Left cardiac atrium (tissue), 4 donors: ENCODE results near the gene PCDHGA8. TPM values are rescaled to one million over a fixed set of nuclear protein-coding genes. Genes with fewer than 3 reads are reported as not detected.
"Not testable (repeated sequence)": the region's sequence is repeated elsewhere in the genome, so short reads cannot be mapped to it uniquely, and the experiment has no call there.

Experiments
- ATAC-seq, 2 donors: fragments of 200-7000 bp; cut with Tn5 transposase; one replicate each; pipeline ENCODE4 v1.9.1; 2020; ENCODE audit warnings: mild to moderate bottlenecking in 2 of 2, moderate library complexity in 2 of 2
- DNase-seq: peaks from one replicate; pipeline ENCODE4 v3.0.0-alpha.2; 2020
- intact Hi-C, 2 donors: fragments of 100-400 bp; cut with DNase I; formaldehyde crosslinking; loops; one replicate each; pipeline versions ENCODE4 v1.14.1 to v1.15.1; 2022 to 2023
- total RNA-seq, 2 donors: library from RNA; stranded (reverse); fragmentation: NEBNext Ultra II Directional; extraction: Animal tissue kit (Norgen Biotek cat#: 25700); gene quantifications; one replicate each; pipeline ENCODE4 v1.2.1, GENCODE V29; 2021
- donor health status: DM: no; HTN: yes; CAD: no.
- donor health status: DM: no; HTN: yes; CAD: no; lungs with severe emphysema.
- donor health status: DM: yes; HTN: yes; CAD: no.
- donor health status: Dilated cardiomyopathy.

Gene PCDHGA8
- total RNA-seq, 2 donors from 2014 or later, result 2.9 to 3.7 TPM

DNA sequence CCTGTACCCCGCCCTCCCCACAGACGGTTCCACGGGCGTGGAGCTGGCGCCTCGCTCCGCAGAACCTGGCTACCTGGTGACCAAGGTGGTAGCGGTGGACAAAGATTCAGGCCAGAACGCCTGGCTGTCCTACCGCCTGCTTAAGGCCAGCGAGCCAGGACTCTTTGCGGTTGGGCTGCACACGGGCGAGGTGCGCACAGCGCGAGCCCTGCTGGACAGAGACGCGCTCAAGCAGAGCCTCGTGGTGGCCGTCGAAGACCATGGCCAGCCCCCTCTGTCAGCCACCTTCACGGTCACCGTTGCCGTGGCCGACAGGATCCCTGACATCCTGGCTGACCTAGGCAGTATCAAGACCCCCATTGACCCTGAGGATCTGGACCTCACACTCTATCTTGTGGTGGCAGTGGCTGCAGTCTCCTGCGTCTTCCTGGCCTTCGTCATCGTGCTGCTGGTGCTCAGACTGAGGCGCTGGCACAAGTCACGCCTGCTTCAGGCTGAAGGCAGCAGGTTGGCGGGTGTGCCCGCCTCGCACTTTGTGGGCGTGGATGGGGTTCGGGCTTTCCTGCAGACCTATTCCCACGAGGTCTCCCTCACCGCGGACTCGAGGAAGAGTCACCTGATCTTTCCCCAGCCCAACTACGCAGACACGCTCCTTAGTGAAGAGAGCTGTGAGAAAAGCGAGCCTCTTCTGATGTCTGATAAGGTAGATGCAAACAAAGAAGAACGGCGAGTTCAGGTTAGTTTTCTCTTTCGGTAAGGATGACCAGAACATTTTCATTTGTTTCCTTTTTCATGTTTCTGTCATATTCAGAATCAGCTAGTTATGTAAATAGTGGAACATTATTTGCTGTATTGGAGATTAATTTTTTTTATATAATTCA lies 26.2 kb upstream of the PCDHGA8 start:
- intact Hi-C loops, result no loop called here
- ATAC-seq (no peak), DNase-seq (no peak)

DNA sequence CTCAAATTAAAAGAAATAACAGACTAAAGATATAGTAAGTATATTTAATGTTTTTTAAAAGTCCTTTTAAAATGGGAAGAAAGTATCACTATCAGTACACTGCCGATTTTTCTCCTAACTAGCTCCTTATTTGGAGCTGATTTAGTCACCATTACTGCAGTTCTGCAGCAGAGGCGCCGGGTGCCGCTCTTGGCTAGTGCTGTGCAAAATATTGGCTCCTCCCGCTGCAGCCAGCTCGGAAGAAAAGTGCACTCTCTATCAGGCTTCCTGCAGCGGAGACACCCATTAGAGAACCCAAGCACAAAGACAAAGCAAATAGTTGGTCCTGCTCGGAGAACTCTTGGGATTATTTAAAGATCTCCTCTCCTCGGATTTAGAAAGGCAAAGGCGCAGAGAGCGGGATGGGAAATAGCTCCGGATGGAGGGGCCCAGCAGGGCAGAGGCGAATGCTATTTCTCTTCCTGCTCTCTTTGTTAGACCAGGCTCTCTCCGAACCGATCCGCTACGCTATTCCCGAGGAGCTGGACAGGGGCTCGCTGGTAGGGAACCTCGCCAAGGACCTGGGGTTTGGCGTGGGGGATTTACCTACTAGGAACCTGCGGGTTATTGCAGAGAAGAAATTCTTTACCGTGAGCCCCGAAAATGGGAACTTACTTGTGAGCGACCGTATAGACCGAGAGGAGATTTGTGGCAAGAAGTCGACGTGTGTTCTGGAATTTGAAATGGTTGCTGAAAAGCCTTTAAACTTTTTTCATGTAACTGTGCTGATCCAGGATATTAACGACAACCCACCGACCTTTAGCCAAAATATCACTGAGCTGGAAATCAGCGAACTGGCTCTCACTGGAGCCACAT lies 22.2 kb upstream of the PCDHGA8 start, which contains the start of gene PCDHGB3:
Gene PCDHGB3 (plus strand): TSS at position 249 of the 855 bp plus-strand sequence. CDS start 153 bp downstream, at position 402.
- peak; percentile 49 for DNase-seq
- intact Hi-C loops, result no loop called here
- peak; percentile 86 to 90 for ATAC-seq

GRCh38 chr5:141371572-141372475 lies 20.6 kb upstream of the PCDHGA8 start:
- DNase-seq (no peak), ATAC-seq (peak in 1 of 2 donors; percentile 21)
- intact Hi-C loops, result no loop called here

- intact Hi-C loops, result no loop called here
- no peak for ATAC-seq
These were observed 18.6 kb upstream of the PCDHGA8 start, which contains the start of gene PCDHGA6 for GRCh38 chr5:141373673-141374317. PCDHGA6 (plus strand) TSS chr5:141373891; CDS start chr5:141374084, 193 bp downstream.

DNA sequence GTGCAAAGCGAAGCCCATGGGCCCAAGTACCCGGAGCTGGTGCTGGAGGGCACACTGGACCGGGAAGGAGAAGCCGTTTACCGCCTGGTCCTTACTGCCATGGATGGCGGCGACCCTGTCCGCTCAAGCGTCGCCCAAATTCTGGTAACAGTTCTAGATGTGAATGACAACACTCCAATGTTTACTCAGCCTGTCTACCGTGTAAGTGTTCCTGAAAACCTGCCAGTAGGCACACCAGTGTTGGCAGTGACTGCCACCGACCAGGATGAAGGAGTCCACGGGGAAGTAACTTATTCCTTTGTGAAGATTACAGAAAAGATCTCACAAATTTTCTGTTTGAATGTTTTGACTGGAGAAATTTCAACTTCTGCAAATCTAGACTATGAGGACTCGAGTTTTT lies 17.8 kb upstream of the PCDHGA8 start:
- ATAC-seq, result no peak
- intact Hi-C loops, result no loop called here

More at GRCh38 chr5:141373673-141374317, 18.6 kb upstream of the PCDHGA8 start, which contains the start of gene PCDHGA6:
- no peak for DNase-seq

DNA sequence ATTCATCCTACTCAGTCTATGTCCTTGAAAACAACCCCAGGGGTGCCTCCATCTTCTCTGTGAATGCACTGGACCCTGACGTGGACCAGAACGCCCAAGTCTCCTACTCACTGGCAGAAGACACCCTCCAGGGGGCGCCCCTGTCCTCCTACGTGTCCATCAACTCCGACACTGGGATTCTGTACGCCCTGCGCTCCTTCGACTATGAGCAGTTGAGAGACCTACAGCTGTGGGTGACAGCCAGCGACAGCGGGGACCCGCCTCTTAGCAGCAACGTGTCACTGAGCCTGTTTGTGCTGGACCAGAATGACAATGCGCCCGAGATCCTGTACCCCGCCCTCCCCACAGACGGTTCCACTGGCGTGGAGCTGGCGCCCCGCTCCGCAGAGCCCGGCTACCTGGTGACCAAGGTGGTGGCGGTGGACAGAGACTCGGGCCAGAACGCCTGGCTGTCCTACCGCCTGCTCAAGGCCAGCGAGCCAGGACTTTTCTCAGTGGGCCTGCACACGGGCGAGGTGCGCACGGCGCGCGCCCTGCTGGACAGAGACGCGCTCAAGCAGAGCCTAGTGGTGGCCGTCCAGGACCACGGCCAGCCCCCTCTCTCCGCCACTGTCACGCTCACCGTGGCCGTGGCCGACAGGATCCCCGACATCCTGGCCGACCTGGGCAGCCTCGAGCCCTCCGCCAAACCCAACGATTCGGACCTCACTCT lies 16.8 kb upstream of the PCDHGA8 start:
- ATAC-seq, DNase-seq, intact Hi-C loops: not testable (repeated sequence)

More for the DNA sequence above, 17.8 kb upstream of the PCDHGA8 start:
- no peak for DNase-seq

- intact Hi-C loops, result no loop called here
- ATAC-seq (peak in 1 of 2 donors; percentile 34), DNase-seq (no peak)
These were observed 9.8 kb upstream of the PCDHGA8 start, which contains the start of gene PCDHGA7 for GRCh38 chr5:141382469-141383294. PCDHGA7 (plus strand) TSS chr5:141382742; CDS start chr5:141382900, 158 bp downstream.

GRCh38 chr5:141383345-141383744 lies 9.1 kb upstream of the PCDHGA8 start:
- ATAC-seq, result no peak
- intact Hi-C loops, result no loop called here
- no peak for DNase-seq

- ATAC-seq (no peak), DNase-seq (no peak)
- intact Hi-C loops, result no loop called here
These were observed 7.8 kb upstream of the PCDHGA8 start for GRCh38 chr5:141384471-141385267.

GRCh38 chr5:141387557-141388311 lies 4.7 kb upstream of the PCDHGA8 start, which contains the start of gene PCDHGB4:
PCDHGB4 (plus strand) TSS chr5:141387698; CDS start chr5:141387885, 187 bp downstream.
- intact Hi-C loops, DNase-seq: not testable (repeated sequence)
- ATAC-seq, result peak; percentile 76 to 85

DNA sequence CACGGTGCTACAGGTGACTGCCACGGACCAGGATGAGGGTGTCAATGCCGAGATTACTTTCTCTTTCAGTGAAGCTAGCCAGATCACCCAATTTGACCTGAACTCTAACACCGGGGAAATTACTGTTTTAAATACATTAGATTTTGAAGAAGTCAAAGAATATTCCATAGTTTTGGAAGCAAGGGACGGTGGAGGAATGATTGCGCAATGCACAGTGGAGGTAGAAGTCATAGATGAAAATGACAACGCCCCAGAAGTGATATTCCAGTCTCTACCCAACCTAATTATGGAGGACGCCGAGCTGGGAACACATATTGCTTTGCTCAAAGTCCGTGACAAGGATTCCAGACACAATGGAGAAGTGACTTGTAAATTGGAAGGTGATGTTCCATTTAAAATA lies 3.8 kb upstream of the PCDHGA8 start:
- intact Hi-C loops, result no loop called here
- no peak for ATAC-seq
- no peak for DNase-seq

- DNase-seq, result no peak
- intact Hi-C loops, result no loop called here
- ATAC-seq, result no peak
These were observed 3.0 kb upstream of the PCDHGA8 start for GRCh38 chr5:141389153-141390042.

DNA sequence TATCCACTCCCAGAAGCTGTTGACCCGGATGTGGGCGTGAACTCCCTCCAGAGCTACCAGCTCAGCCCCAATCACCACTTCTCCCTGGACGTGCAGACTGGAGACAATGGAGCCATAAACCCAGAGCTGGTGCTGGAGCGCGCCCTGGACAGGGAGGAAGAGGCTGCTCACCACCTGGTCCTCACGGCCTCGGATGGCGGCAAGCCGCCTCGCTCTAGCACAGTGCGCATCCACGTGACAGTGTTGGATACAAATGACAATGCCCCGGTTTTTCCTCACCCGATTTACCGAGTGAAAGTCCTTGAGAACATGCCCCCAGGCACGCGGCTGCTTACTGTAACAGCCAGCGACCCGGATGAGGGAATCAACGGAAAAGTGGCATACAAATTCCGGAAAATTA lies 834 bp downstream of the PCDHGA8 start:
- ATAC-seq, result no peak
- intact Hi-C loops, result no loop called here
- no peak for DNase-seq
